Glutamatergic neuron (in vitro differentiated cells): ENCODE measurements around the gene PFKM. TPM values are rescaled to one million over a fixed set of nuclear protein-coding genes. Genes with fewer than 3 reads are reported as not detected.
A peak's percentile ranks its signal among the peaks of the same experiment; 100 is the strongest.

ENCODE experiments used
- DNase-seq: peaks from one replicate; pipeline ENCODE4 v3.0.0; 2022
- H3K27ac Mint-ChIP-seq: one replicate; pipeline ENCODE4 v1.8.0; 2020; ENCODE audit warnings: mild to moderate bottlenecking, mixed read lengths, inconsistent platforms; ENCODE audit not compliant: unreplicated experiment
- H3K27me3 Mint-ChIP-seq: one replicate; pipeline ENCODE4 v1.8.0; 2020; ENCODE audit warnings: mild to moderate bottlenecking, moderate library complexity, mixed read lengths, inconsistent platforms; ENCODE audit not compliant: unreplicated experiment
- H3K36me3 Mint-ChIP-seq: one replicate; pipeline ENCODE4 v1.8.0; 2020; ENCODE audit warnings: mild to moderate bottlenecking, mixed read lengths, inconsistent platforms; ENCODE audit not compliant: unreplicated experiment
- H3K4me1 Mint-ChIP-seq: one replicate; pipeline ENCODE4 v1.8.0; 2020; ENCODE audit warnings: mild to moderate bottlenecking, low read depth, mixed read lengths, inconsistent platforms; ENCODE audit not compliant: unreplicated experiment
- H3K4me3 Mint-ChIP-seq: one replicate; pipeline ENCODE4 v1.8.0; 2020; ENCODE audit warnings: mild to moderate bottlenecking, mixed read lengths, inconsistent platforms; ENCODE audit not compliant: unreplicated experiment
- H3K9me3 Mint-ChIP-seq: one replicate; pipeline ENCODE4 v1.8.0; 2020; ENCODE audit warnings: mild to moderate bottlenecking, moderate library complexity, mixed read lengths, inconsistent platforms; ENCODE audit not compliant: unreplicated experiment
- total RNA-seq: library from RNA; stranded (reverse); fragmentation: NEBNext Ultra II Directional; extraction: Animal tissue kit (Norgen Biotek cat#: 25700); gene quantifications from one replicate; pipeline ENCODE4 v1.2.1, GENCODE V29; 2021; ENCODE audit not compliant: unreplicated experiment
- TF ChIP-seq, protein P1 (sequence below): fragments of 200-600 bp; sonication (generic); IDR thresholded peaks from one replicate; pipeline ENCODE4 v1.5.0; 2021; ENCODE audit not compliant: partially characterized antibody, unreplicated experiment

The PFKM gene
- total RNA-seq, 1 donor from 2014 or later: 169 TPM

GRCh38 chr12:48160046-48160445 lies 40.9 kb downstream of the PFKM start:
- Mint-ChIP-seq H3K27me3 (peaks cover 6% of the 10 kb centered on the region), H3K36me3 (no peaks in the 10 kb centered on the region), H3K4me3 (no peak overlapping the region), H3K9me3 (no peaks in the 10 kb centered on the region), H3K27ac (no peak overlapping the region), H3K4me1 (no peaks in the 10 kb centered on the region)
- TF ChIP-seq, protein P1, sequence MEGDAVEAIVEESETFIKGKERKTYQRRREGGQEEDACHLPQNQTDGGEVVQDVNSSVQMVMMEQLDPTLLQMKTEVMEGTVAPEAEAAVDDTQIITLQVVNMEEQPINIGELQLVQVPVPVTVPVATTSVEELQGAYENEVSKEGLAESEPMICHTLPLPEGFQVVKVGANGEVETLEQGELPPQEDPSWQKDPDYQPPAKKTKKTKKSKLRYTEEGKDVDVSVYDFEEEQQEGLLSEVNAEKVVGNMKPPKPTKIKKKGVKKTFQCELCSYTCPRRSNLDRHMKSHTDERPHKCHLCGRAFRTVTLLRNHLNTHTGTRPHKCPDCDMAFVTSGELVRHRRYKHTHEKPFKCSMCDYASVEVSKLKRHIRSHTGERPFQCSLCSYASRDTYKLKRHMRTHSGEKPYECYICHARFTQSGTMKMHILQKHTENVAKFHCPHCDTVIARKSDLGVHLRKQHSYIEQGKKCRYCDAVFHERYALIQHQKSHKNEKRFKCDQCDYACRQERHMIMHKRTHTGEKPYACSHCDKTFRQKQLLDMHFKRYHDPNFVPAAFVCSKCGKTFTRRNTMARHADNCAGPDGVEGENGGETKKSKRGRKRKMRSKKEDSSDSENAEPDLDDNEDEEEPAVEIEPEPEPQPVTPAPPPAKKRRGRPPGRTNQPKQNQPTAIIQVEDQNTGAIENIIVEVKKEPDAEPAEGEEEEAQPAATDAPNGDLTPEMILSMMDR: no peak
- no peak for DNase-seq

- H3K36me3 Mint-ChIP-seq: no peaks in the 10 kb centered on the region
- TF ChIP-seq, protein P1: no peak
- no peaks in the 10 kb centered on the region for H3K4me1 Mint-ChIP-seq
- H3K27ac Mint-ChIP-seq: no peak overlapping the region
- H3K4me3 Mint-ChIP-seq: no peak overlapping the region
- DNase-seq: no peak
- H3K27me3 Mint-ChIP-seq: peaks cover 6% of the 10 kb centered on the region
- H3K9me3 Mint-ChIP-seq: no peaks in the 10 kb centered on the region
Measured at GRCh38 chr12:48160807-48161206, 41.6 kb downstream of the PFKM start.

DNA sequence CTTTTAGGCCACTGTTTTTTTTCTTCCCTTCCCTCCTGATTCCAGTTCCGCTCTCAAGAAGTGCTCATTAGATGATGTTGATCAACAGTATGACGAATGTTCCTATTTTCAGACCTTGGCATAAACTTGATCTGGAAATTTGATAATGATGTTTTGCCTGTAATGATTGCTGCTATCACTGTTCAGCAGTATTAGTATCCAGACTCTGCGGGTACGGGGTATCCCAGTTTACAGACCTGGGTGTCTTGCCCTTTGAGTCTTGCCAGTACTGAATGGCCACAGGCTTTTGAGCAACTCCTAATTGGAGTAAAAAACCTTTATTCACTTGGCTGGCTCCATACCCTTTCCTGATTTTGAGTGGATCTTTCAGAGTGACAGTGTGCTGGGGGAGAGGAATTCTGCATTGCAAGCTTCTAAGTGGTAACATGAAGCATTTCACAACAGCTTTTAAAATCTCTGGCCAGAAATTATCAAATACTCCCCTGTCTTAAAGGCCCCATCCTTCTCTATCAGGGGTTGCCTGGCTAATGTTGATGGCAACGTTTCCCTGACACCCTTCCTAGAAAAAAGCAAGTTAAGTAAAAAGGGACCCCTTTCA lies 44.1 kb downstream of the PFKM start:
- no peak for DNase-seq
- Mint-ChIP-seq H3K36me3 (no peaks in the 10 kb centered on the region), H3K27ac (no peak overlapping the region), H3K4me1 (no peaks in the 10 kb centered on the region), H3K9me3 (no peaks in the 10 kb centered on the region), H3K27me3 (no peaks in the 10 kb centered on the region), H3K4me3 (no peak overlapping the region)
- TF ChIP-seq, protein P1: no peak

- TF ChIP-seq, protein P1: no peak
- Mint-ChIP-seq H3K36me3 (no peaks in the 10 kb centered on the region), H3K27me3 (peaks cover 2% of the 10 kb centered on the region), H3K4me1 (no peaks in the 10 kb centered on the region), H3K9me3 (no peaks in the 10 kb centered on the region), H3K4me3 (no peak overlapping the region), H3K27ac (no peak overlapping the region)
- DNase-seq: no peak
Measured at GRCh38 chr12:48164451-48164850, 45.3 kb downstream of the PFKM start.

GRCh38 chr12:48165089-48165981 lies 46.2 kb downstream of the PFKM start:
- H3K9me3 Mint-ChIP-seq: no peaks in the 10 kb centered on the region

More at GRCh38 chr12:48165089-48165981, 46.2 kb downstream of the PFKM start:
- DNase-seq: no peak
- Mint-ChIP-seq H3K27me3 (peaks cover 2% of the 10 kb centered on the region), H3K4me3 (no peak overlapping the region), H3K36me3 (no peaks in the 10 kb centered on the region), H3K27ac (no peak overlapping the region), H3K4me1 (no peaks in the 10 kb centered on the region)
- TF ChIP-seq, protein P1: peak; percentile 91
